Endothelial cell of umbilical vein (primary cell): ENCODE results near the gene DZIP1. TPM values are rescaled to one million over a fixed set of nuclear protein-coding genes. Genes with fewer than 3 reads are reported as not detected.

ENCODE experiments used
- BruUV-seq: library from RNA; stranded (reverse); fragments of 400-500 nt; replicated peaks from 2 replicates; lab custom pipeline; 2021; lab: Mats Ljungman, UMichigan
- CTCF ChIA-PET: fragments of 300-600, 350-600 bp; sonication (Branson Sonifier 250); formaldehyde crosslinking; loops from one replicate; lab custom pipeline; 2021; ENCODE audit warnings: antibody characterized with exemption, inconsistent platforms; lab: Charles Lee
- POLR2A ChIA-PET: fragments of 300-600, 350-600 bp; sonication (Branson Sonifier 250); formaldehyde crosslinking; loops from one replicate; lab custom pipeline; 2021; ENCODE audit warnings: antibody characterized with exemption, inconsistent platforms; lab: Charles Lee
- DNase-seq: peaks from one replicate; pipeline ENCODE4 v3.0.0-alpha.2; 2011; ENCODE audit warnings: low read depth, low spot score
- FAIRE-seq: peaks from 2 replicates; lab custom pipeline; 2011; peaks lifted over from hg19 to GRCh38; lab: Jason Lieb, UNC
- H2AFZ ChIP-seq: 2 replicates; pipeline ENCODE4 v1.6.0; 2012; ENCODE audit warnings: low read depth, low read length, control low read depth, inconsistent platforms
- H3K27ac ChIP-seq: 2 replicates; pipeline ENCODE4 v1.5.1; 2011; ENCODE audit warnings: low read depth, mild to moderate bottlenecking, control low read depth, low read length, moderate library complexity; ENCODE audit not compliant: insufficient read depth
- H3K27me3 ChIP-seq, 2 experiments: 2 replicates each; pipeline versions ENCODE4 v1.6.0 to v1.6.1; 2011; ENCODE audit warnings: low read length in 2 of 2, mixed read lengths in 1 of 2; ENCODE audit not compliant: control insufficient read depth in 2 of 2, insufficient read depth in 2 of 2
- H3K36me3 ChIP-seq, 2 experiments: 2 replicates in 1 of 2; 3 replicates in 1 of 2; pipeline ENCODE4 v1.5.1; 2011; ENCODE audit warnings: low read length in 2 of 2, mild to moderate bottlenecking in 1 of 2, moderate library complexity in 1 of 2; ENCODE audit not compliant: control insufficient read depth in 2 of 2, insufficient read depth in 2 of 2; ENCODE audit errors: extremely low read depth in 1 of 2
- H3K4me1 ChIP-seq: 3 replicates; pipeline ENCODE4 v1.5.1; 2011; ENCODE audit warnings: mild to moderate bottlenecking, low read length; ENCODE audit not compliant: control insufficient read depth, insufficient read depth; ENCODE audit errors: extremely low read depth
- H3K4me2 ChIP-seq: 2 replicates; pipeline ENCODE4 v1.6.1; 2011; ENCODE audit warnings: low read length, control low read depth, mixed read lengths; ENCODE audit not compliant: insufficient read depth
- H3K4me3 ChIP-seq, 3 experiments: fragments of 200-600 bp in 1 of 3; sonication (generic), shearing (Covaris generic) in 1 of 3; replicated peaks in 1 of 3; 2 replicates each; pipeline ENCODE4 v1.5.1; 2011 to 2016; ENCODE audit warnings: control low read depth in 3 of 3, low read length in 3 of 3, mild to moderate bottlenecking in 2 of 3, inconsistent platforms in 1 of 3, low read depth in 1 of 3, moderate library complexity in 1 of 3; ENCODE audit not compliant: insufficient read depth in 1 of 3
- H3K79me2 ChIP-seq: 2 replicates; pipeline ENCODE4 v1.6.0; 2012; ENCODE audit warnings: low read length, inconsistent platforms; ENCODE audit not compliant: control insufficient read depth, insufficient read depth
- H3K9ac ChIP-seq: replicated peaks from 2 replicates; pipeline ENCODE3; 2011; ENCODE audit warnings: low read length, control low read depth; ENCODE audit not compliant: insufficient read depth; ENCODE audit errors: extremely low read depth
- H3K9me1 ChIP-seq: replicated peaks from 3 replicates; pipeline ENCODE4 v1.6.0; 2011; ENCODE audit warnings: mild to moderate bottlenecking, low read length; ENCODE audit not compliant: control insufficient read depth, insufficient read depth; ENCODE audit errors: extremely low read depth
- H3K9me3 ChIP-seq: replicated peaks from 2 replicates; pipeline ENCODE4 v1.5.1; 2012; ENCODE audit warnings: low read length, inconsistent platforms; ENCODE audit not compliant: control insufficient read depth, insufficient read depth
- H4K20me1 ChIP-seq: replicated peaks from 2 replicates; pipeline ENCODE3; 2011; ENCODE audit warnings: mild to moderate bottlenecking, low read length; ENCODE audit not compliant: control insufficient read depth, insufficient read depth; ENCODE audit errors: extremely low read depth
- EZH2 ChIP-seq: IDR thresholded peaks from 2 replicates; pipeline ENCODE4 v1.6.1; 2012; ENCODE audit warnings: borderline replicate concordance, low read depth, mild to moderate bottlenecking, moderate library complexity, low read length, inconsistent platforms; ENCODE audit not compliant: severe bottlenecking
- FOS ChIP-seq: IDR thresholded peaks from 2 replicates; pipeline ENCODE4 v1.6.1; 2011; ENCODE audit warnings: mild to moderate bottlenecking, low read length, moderate library complexity, borderline replicate concordance; ENCODE audit not compliant: insufficient read depth
- GATA2 ChIP-seq: IDR thresholded peaks from 2 replicates; pipeline ENCODE4 v1.7.0; 2011; ENCODE audit warnings: low read depth, mild to moderate bottlenecking, moderate library complexity, mixed read lengths, low read length; ENCODE audit not compliant: insufficient read length, insufficient read depth
- JUN ChIP-seq: IDR thresholded peaks from 2 replicates; pipeline ENCODE4 v1.6.1; 2011; ENCODE audit warnings: borderline replicate concordance, low read depth; ENCODE audit not compliant: insufficient read length, insufficient read depth
- MYC ChIP-seq: IDR thresholded peaks from one replicate; pipeline ENCODE4 v1.6.1; 2011; ENCODE audit warnings: mild to moderate bottlenecking, low read depth, low read length
- POLR2A ChIP-seq: IDR thresholded peaks from 2 replicates; pipeline ENCODE4 v1.6.1; 2012; ENCODE audit warnings: low read depth, mild to moderate bottlenecking, control low read depth, low read length
- POLR2AphosphoS5 ChIP-seq: IDR thresholded peaks from 2 replicates; pipeline ENCODE4 v1.6.1; 2012; ENCODE audit warnings: low read depth, mild to moderate bottlenecking, control low read depth, low read length, moderate library complexity; ENCODE audit not compliant: insufficient read depth
- dilution Hi-C: fragments of 300-500 bp; cut with MboI; formaldehyde crosslinking; loops from one replicate; pipeline ENCODE4 v1.15.0; 2019; ENCODE audit warnings: low sequenced_read_pairs; ENCODE audit not compliant: extremely low pct_ligation_motif_present
- intact Hi-C: fragments of 100-400 bp; cut with micrococcal nuclease; formaldehyde crosslinking; loops from one replicate; pipeline ENCODE4 v1.10.0; 2022
- polyA plus RNA-seq, 4 experiments: library from polyadenylated mRNA; depleted of rRNA in 3 of 4; stranded (reverse) in 3 of 4; unstranded in 1 of 4; fragments of >200 nt; gene quantifications; 2 replicates each; pipeline versions ENCODE4 v1.2.1 to v1.2.3, GENCODE V29; 2011 to 2012; ENCODE audit warnings: missing spikeins in 1 of 4
- total RNA-seq: library from RNA; stranded (reverse); gene quantifications from 2 replicates; pipeline ENCODE4 v1.2.3, GENCODE V29; 2021
- TF ChIP-seq, protein P1 (sequence below), 2 donors: IDR thresholded peaks; 1 replicate in 1 of 2; 2 replicates in 1 of 2; pipeline ENCODE4 v1.5.1; 2011; ENCODE audit warnings: low read length in 2 of 2, mild to moderate bottlenecking in 2 of 2, moderate library complexity in 2 of 2, control low read depth in 1 of 2, inconsistent platforms in 1 of 2, low read depth in 1 of 2; ENCODE audit not compliant: insufficient read depth in 1 of 2; ENCODE audit errors: extremely low read depth in 1 of 2
- TF ChIP-seq, protein P2 (sequence below): IDR thresholded peaks from 2 replicates; pipeline ENCODE4 v1.6.1; 2011; ENCODE audit not compliant: insufficient read depth, insufficient read length

Gene DZIP1
- total and polyA plus RNA-seq, 2 donors (not counting 3 experiments of a cell fraction or from before 2014, with no cell fraction given) = 8.6 to 32.1 TPM

- intact Hi-C loops (no loop called here), dilution Hi-C loops (no loop called here)
- Histone ChIP-seq H3K36me3 (peaks cover 4 to 8% of the 10 kb centered on the region in 2 experiments), H3K79me2 (no peaks in the 10 kb centered on the region), H2AFZ (no peak overlapping the region), H3K4me2 (no peak overlapping the region), H4K20me1 (no peaks in the 10 kb centered on the region), H3K9me1 (no peaks in the 10 kb centered on the region), H3K27me3 (no peaks in the 10 kb centered on the region), H3K9me3 (no peaks in the 10 kb centered on the region), H3K27ac (no peak overlapping the region), H3K4me1 (peaks cover 13% of the 10 kb centered on the region), H3K4me3 (no peak overlapping the region), H3K9ac (no peak overlapping the region)
- DNase-seq (no peak), FAIRE-seq (no peak)
- ChIA-PET POLR2A (no interaction called here), CTCF (interaction anchor here (1.0 to 4.3 kb wide), 6 partner anchors 16 to 225 kb away, joined by 3 to 33 read pairs (median 5); no protein-coding TSS in a partner anchor)
- TF ChIP-seq, protein P1, sequence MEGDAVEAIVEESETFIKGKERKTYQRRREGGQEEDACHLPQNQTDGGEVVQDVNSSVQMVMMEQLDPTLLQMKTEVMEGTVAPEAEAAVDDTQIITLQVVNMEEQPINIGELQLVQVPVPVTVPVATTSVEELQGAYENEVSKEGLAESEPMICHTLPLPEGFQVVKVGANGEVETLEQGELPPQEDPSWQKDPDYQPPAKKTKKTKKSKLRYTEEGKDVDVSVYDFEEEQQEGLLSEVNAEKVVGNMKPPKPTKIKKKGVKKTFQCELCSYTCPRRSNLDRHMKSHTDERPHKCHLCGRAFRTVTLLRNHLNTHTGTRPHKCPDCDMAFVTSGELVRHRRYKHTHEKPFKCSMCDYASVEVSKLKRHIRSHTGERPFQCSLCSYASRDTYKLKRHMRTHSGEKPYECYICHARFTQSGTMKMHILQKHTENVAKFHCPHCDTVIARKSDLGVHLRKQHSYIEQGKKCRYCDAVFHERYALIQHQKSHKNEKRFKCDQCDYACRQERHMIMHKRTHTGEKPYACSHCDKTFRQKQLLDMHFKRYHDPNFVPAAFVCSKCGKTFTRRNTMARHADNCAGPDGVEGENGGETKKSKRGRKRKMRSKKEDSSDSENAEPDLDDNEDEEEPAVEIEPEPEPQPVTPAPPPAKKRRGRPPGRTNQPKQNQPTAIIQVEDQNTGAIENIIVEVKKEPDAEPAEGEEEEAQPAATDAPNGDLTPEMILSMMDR (IDR thresholded peaks at IDR 0.05; ENCODE audit: extremely low read depth in 1 of 2, insufficient read depth in 1 of 2, low read depth in 1 of 2, low read length in 2 of 2) = no peak
- TF ChIP-seq POLR2A (no peak), GATA2 (no peak), FOS (no peak), EZH2 (no peak), POLR2AphosphoS5 (no peak), JUN (no peak), MYC (no peak)
- TF ChIP-seq, protein P2, sequence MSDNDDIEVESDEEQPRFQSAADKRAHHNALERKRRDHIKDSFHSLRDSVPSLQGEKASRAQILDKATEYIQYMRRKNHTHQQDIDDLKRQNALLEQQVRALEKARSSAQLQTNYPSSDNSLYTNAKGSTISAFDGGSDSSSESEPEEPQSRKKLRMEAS = no peak
- BruUV-seq = no TSS peak
These were observed 35.7 kb downstream of the DZIP1 start for GRCh38 chr13:95608640-95609323.
